Thyroid gland (tissue), 4 donors: ENCODE results near the gene OR14J1. TPM values are rescaled to one million over a fixed set of nuclear protein-coding genes. Genes with fewer than 3 reads are reported as not detected.
"Not testable (repeated sequence)": the region's sequence is repeated elsewhere in the genome, so short reads cannot be mapped to it uniquely, and the experiment has no call there.

Experiments
- DNase-seq, 2 donors: peaks; one replicate each; pipeline ENCODE4 v3.0.0-alpha.2; 2019
- H3K27ac ChIP-seq, 3 donors: fragments of 200-600 bp; sonication (generic); 1 replicate in 2 of 3; 2 replicates in 1 of 3; pipeline ENCODE4 v1.5.1; 2016 to 2019; ENCODE audit warnings: mild to moderate bottlenecking in 1 of 3, moderate library complexity in 1 of 3
- H3K27me3 ChIP-seq: fragments of 200-600 bp; sonication (generic); one replicate; pipeline ENCODE4 v1.5.1; 2019
- H3K36me3 ChIP-seq, 2 donors: fragments of 200-600 bp; sonication (generic); one replicate each; pipeline ENCODE4 v1.5.1; 2016 to 2019
- H3K4me1 ChIP-seq, 2 donors: fragments of 200-600 bp; sonication (generic); one replicate each; pipeline ENCODE4 v1.5.1; 2017 to 2019
- H3K4me3 ChIP-seq, 3 donors: fragments of 200-600 bp; sonication (generic); replicated peaks in 1 of 3; 1 replicate in 2 of 3; 2 replicates in 1 of 3; pipeline ENCODE4 v1.5.1; 2016; ENCODE audit warnings: mild to moderate bottlenecking in 1 of 3
- H3K9me3 ChIP-seq: fragments of 200-600 bp; sonication (generic); one replicate; pipeline ENCODE4 v1.5.1; 2017
- CTCF ChIP-seq, 6 experiments: fragments of 200-600 bp in 3 of 6; fragments of 450-650 bp in 3 of 6; sonication (generic) in 3 of 6; IDR thresholded peaks; one replicate each; pipeline ENCODE4 v1.5.1; 2016 to 2019; ENCODE audit warnings: antibody characterized with exemption in 6 of 6, mild to moderate bottlenecking in 2 of 6, inconsistent platforms in 1 of 6, moderate library complexity in 1 of 6
- POLR2A ChIP-seq, 2 donors: fragments of 450-650 bp; IDR thresholded peaks; one replicate each; pipeline ENCODE4 v1.6.1; 2017; ENCODE audit warnings: antibody characterized with exemption in 2 of 2, mild to moderate bottlenecking in 2 of 2, moderate library complexity in 1 of 2
- WGBS, 2 donors: methylation state at CpG; one replicate each; pipeline ENCODE4 v1.1.5; 2017; 5-methylcytosine and 5-hydroxymethylcytosine counted together
- intact Hi-C: fragments of 100-400 bp; cut with DNase I; formaldehyde crosslinking; loops from one replicate; pipeline ENCODE4 v1.15.1; 2023
- total RNA-seq, 4 donors: library from RNA; depleted of rRNA; stranded (reverse); fragments of >200 nt; gene quantifications; one replicate each; pipeline ENCODE4 v1.2.3, GENCODE V29; 2016

OR14J1 gene
- total RNA-seq, 4 donors from 2014 or later = not detected

DNA sequence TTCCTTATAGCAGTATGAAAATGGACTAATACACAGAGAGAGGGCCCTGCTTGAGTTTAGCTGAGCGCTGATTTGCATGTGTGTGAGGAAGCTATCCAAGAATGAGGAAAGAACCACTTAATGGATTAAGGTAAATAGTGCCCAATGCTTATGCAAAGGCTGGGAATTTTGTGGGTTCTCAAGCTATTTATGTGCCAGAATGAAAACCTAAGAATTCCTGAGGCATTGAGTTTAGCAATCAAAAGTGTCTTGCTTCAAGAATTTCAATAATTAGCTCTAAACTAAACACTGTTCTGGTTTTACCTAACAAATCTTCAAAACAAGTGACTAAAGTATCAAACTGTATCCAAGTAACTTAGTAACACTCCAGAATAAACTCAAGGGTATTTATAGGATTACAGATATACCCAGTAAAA lies 7.0 kb upstream of the OR14J1 start:
- intact Hi-C loops = no loop called here
- 89 to 93% methylated on average over 1 of the region's 1 CpG for WGBS, 2 donors
- Histone ChIP-seq H3K27ac (no peak overlapping the region), H3K27me3 (no peaks in the 10 kb centered on the region), H3K9me3 (no peaks in the 10 kb centered on the region), H3K4me3 (no peak overlapping the region), H3K36me3 (no peaks in the 10 kb centered on the region), H3K4me1 (no peaks in the 10 kb centered on the region)
- no peak for DNase-seq
- TF ChIP-seq CTCF (IDR thresholded peaks at IDR 0.05) = no peak
- TF ChIP-seq POLR2A (IDR thresholded peaks at IDR 0.05) = no peak

DNA sequence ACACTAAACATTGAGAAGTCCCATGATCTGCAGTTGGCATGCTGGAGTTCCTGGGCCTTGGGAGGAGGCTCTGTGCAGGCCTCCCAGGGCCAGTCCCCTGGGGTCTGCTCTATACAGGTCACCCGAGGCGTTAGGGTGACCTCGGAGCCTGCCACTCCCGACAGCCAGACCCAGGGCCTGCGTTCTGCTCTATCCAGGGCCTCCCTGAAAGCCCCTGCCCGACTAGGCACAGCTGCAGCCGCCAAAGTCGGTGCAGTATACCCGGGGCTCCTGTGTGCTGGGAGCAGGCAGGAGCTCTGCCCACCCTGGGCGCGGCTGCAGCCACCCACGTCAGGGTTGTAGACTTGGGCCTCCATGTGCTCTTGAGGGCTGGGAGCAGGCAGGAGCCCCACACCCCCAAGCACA lies 6.3 kb upstream of the OR14J1 start:
- no peaks in the 10 kb centered on the region for H3K4me1 ChIP-seq
- intact Hi-C loops = no loop called here
- H3K9me3 ChIP-seq = no peaks in the 10 kb centered on the region
- no peak overlapping the region for H3K27ac ChIP-seq
- TF ChIP-seq POLR2A (IDR thresholded peaks at IDR 0.05) (no peak), CTCF (IDR thresholded peaks at IDR 0.05) (no peak)
- WGBS, 2 donors = 85 to 95% methylated on average over 5 to 9 of the region's 12 CpGs
- DNase-seq = no peak
- H3K4me3 ChIP-seq = no peak overlapping the region
- no peaks in the 10 kb centered on the region for H3K27me3 ChIP-seq
- no peaks in the 10 kb centered on the region for H3K36me3 ChIP-seq

DNA sequence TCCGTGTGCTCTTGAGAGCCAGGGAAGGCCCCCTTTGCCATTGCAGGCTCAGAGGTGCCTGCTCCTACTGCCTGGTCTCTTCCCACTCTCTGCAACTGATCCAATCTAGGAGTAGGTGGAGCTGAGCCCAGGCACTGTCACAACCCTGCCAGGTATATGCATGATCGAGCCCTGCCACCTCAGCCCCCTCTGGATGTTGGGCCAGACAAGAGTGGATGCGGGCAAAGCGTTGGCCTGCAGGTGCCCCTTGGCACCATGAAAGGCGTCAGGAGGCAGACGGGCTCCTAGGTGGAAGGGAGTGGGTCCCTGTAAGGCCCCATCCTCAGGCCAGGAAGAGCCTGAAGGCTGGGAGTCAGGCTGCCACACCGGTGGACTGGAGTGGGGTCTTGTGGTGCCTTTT lies 5.9 kb upstream of the OR14J1 start:
- DNase-seq = no peak
- Histone ChIP-seq H3K4me3 (no peak overlapping the region), H3K27ac (no peak overlapping the region), H3K27me3 (no peaks in the 10 kb centered on the region), H3K36me3 (no peaks in the 10 kb centered on the region), H3K9me3 (no peaks in the 10 kb centered on the region), H3K4me1 (no peaks in the 10 kb centered on the region)
- intact Hi-C loops = no loop called here
- 91 to 93% methylated on average over 5 to 6 of the region's 7 CpGs for WGBS, 2 donors
- no peak for TF ChIP-seq CTCF (IDR thresholded peaks at IDR 0.05)
- no peak for TF ChIP-seq POLR2A (IDR thresholded peaks at IDR 0.05)

DNA sequence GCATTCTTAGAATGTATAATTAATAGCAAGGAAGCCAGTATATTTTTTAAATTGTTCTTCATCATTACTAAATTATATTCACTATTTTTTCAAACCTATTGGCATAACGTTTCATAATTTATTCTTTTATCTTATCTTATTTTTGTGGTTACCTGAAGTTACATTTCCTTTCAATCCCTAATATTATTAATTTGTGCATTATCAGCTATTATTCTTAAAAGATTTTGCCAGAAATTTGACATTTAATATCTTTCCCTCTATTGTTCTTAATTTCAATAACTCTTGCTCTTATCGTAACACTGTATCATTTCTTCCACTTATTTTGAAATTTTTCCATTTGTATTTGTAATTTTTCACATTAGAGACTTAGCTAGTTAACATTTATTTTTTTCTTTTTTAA lies 18.4 kb downstream of the OR14J1 start:
- no peaks in the 10 kb centered on the region for H3K27me3 ChIP-seq
- H3K4me1 ChIP-seq = no peaks in the 10 kb centered on the region
- no peak overlapping the region for H3K27ac ChIP-seq
- no peaks in the 10 kb centered on the region for H3K9me3 ChIP-seq
- TF ChIP-seq CTCF (IDR thresholded peaks at IDR 0.05) = no peak
- TF ChIP-seq POLR2A (IDR thresholded peaks at IDR 0.05) = no peak
- intact Hi-C loops = no loop called here
- 85 to 91% methylated on average over 2 of the region's 2 CpGs for WGBS, 2 donors
- no peak for DNase-seq
- no peaks in the 10 kb centered on the region for H3K36me3 ChIP-seq
- no peak overlapping the region for H3K4me3 ChIP-seq

DNA sequence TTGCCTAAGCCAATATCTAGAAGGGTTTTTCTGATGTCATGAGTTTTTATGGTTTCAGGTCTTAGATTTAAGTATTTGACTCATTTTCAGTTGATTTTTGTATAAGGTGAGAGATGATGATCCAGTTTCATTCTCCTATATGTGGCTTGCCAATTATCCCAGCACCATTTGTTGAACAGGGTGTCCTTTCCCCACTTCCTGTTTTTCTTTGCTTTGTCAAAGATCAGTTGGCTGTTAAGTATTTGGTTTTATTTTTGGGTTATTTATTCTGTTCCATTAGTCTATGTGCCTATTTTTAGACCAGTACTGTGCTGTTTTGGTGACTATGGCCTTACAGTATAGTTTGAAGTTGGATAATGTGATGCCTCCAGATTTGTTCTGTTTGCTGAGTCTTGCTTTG lies 21.8 kb downstream of the OR14J1 start:
- H3K4me1 ChIP-seq, DNase-seq, H3K27me3 ChIP-seq, H3K36me3 ChIP-seq, H3K4me3 ChIP-seq, H3K27ac ChIP-seq, H3K9me3 ChIP-seq, intact Hi-C loops: not testable (repeated sequence)

DNA sequence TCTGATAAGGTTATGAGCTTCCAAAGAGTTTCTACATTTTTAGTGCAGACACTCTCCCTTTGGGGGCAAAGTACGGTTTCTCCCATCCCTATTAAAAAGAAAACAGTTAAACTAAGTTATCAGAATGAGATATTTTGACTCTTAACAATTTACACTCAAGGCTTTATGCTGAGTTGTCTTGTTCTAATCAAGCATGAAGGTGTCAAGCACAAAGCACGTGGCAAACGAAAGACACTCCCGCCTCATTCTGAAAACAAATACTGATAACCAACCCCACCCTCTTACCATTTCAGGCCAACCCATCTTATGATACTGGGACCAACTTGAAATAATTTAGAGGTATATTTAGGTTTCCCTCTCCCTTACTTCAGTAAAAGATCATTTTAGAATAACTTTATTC lies 24.3 kb downstream of the OR14J1 start:
- Histone ChIP-seq H3K4me1 (no peaks in the 10 kb centered on the region), H3K9me3 (no peaks in the 10 kb centered on the region), H3K27ac (no peak overlapping the region), H3K36me3 (no peaks in the 10 kb centered on the region), H3K4me3 (no peak overlapping the region), H3K27me3 (no peaks in the 10 kb centered on the region)
- WGBS, 2 donors = 68 to 71% methylated on average over 4 of the region's 4 CpGs
- intact Hi-C loops = no loop called here
- no peak for TF ChIP-seq POLR2A (IDR thresholded peaks at IDR 0.05)
- TF ChIP-seq CTCF (IDR thresholded peaks at IDR 0.05) = no peak
- DNase-seq = no peak
